GM23248 (cell line): ENCODE data around the gene DKK3.

ENCODE experiments used
- EZH2 ChIP-seq: fragments of 200-600 bp; sonication (generic); IDR thresholded peaks from 2 replicates; pipeline ENCODE4 v1.6.1; 2018; ENCODE audit warnings: antibody characterized with exemption, mild to moderate bottlenecking; ENCODE audit not compliant: insufficient read depth, poor library complexity, severe bottlenecking
- EZH2phosphoT487 ChIP-seq: fragments of 200-600 bp; sonication (generic); IDR thresholded peaks from 2 replicates; pipeline ENCODE4 v1.6.1; 2018; ENCODE audit warnings: antibody characterized with exemption, moderate library complexity, mild to moderate bottlenecking, low read depth; ENCODE audit not compliant: insufficient read depth

DNA sequence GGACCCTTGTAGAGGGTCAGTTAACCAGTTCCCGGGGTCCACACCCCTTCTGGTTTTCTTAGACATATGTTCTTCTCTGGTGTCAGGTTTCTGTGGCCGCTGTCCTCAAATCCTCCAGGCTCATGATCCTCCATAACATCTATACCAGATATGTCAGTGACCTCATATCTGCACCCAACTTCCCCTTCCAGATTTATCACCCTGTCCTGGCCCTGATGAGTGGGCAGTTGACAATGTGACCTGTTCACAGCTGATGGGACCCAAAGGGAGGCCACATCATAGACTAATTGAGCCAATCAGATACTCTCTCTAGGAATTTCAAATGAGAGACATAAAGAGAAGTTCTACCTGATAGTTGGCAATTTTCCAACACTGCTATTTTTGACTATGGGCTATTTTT, 5.1 kb downstream of the DKK3 start:
- TF ChIP-seq EZH2phosphoT487: no peak
- TF ChIP-seq EZH2: no peak
